ENCODE measurements around the gene UBL4B. TPM values are rescaled to one million over a fixed set of nuclear protein-coding genes. Genes with fewer than 3 reads are reported as not detected.
A peak's percentile ranks its signal among the peaks of the same experiment; 100 is the strongest.

Gene UBL4B
- total RNA-seq, 1 donor from 2014 or later: not detected

- peak; percentile 52 for DNase-seq (ENCODE audit: low spot score)
Measured at GRCh38 chr1:110084227-110085078, 27.8 kb upstream of the UBL4B start.

GRCh38 chr1:110085671-110086070, 26.6 kb upstream of the UBL4B start:
- no peak for DNase-seq (ENCODE audit: low spot score)

- no peak for DNase-seq (ENCODE audit: low spot score)
Measured at GRCh38 chr1:110086961-110087360, 25.3 kb upstream of the UBL4B start.

- peak; percentile 52 for DNase-seq (ENCODE audit: low spot score)
Measured at GRCh38 chr1:110087812-110088738, 24.2 kb upstream of the UBL4B start.

- no peak for DNase-seq (ENCODE audit: low spot score)
Measured at GRCh38 chr1:110088739-110089316, 23.4 kb upstream of the UBL4B start.

- DNase-seq (ENCODE audit: low spot score): no peak
Measured at GRCh38 chr1:110089561-110090275, 22.5 kb upstream of the UBL4B start.

GRCh38 chr1:110091381-110091780, 20.9 kb upstream of the UBL4B start:
- no peak for DNase-seq (ENCODE audit: low spot score)

- no peak for DNase-seq (ENCODE audit: low spot score)
Measured at GRCh38 chr1:110091791-110092190, 20.5 kb upstream of the UBL4B start.

GRCh38 chr1:110092991-110093390, 19.3 kb upstream of the UBL4B start:
- DNase-seq (ENCODE audit: low spot score): no peak

GRCh38 chr1:110094931-110095654, 17.1 kb upstream of the UBL4B start:
- no peak for DNase-seq (ENCODE audit: low spot score)

GRCh38 chr1:110097507-110098221, 14.6 kb upstream of the UBL4B start:
- no peak for DNase-seq (ENCODE audit: low spot score)

GRCh38 chr1:110098222-110099026, 13.8 kb upstream of the UBL4B start:
- DNase-seq (ENCODE audit: low spot score): no peak

GRCh38 chr1:110100335-110100734, 11.9 kb upstream of the UBL4B start:
- no peak for DNase-seq (ENCODE audit: low spot score)

GRCh38 chr1:110102081-110102480, 10.2 kb upstream of the UBL4B start:
- no peak for DNase-seq (ENCODE audit: low spot score)

GRCh38 chr1:110106013-110106941, 6.0 kb upstream of the UBL4B start:
- DNase-seq (ENCODE audit: low spot score): peak; percentile 68

- DNase-seq (ENCODE audit: low spot score): no peak
Measured at GRCh38 chr1:110107867-110108469, 4.3 kb upstream of the UBL4B start.

GRCh38 chr1:110111081-110111480, 1.2 kb upstream of the UBL4B start:
- DNase-seq (ENCODE audit: low spot score): no peak

- no peak for DNase-seq (ENCODE audit: low spot score)
Measured at GRCh38 chr1:110112656-110113055, 413 bp downstream of the UBL4B start.
